OCI-LY7 (cell line): Measurements from ENCODE around the gene MESD.

Experiments
- CTCF ChIP-seq: fragments of 200-600 bp; sonication (generic); conservative IDR thresholded peaks from 2 replicates; pipeline ENCODE4 v1.5.1; 2014; ENCODE audit warnings: mild to moderate bottlenecking, antibody characterized with exemption, low read length, moderate library complexity, mixed read lengths
- EZH2phosphoT487 ChIP-seq: fragments of 200-600 bp; sonication (generic); IDR thresholded peaks from 2 replicates; pipeline ENCODE4 v1.6.1; 2018; ENCODE audit warnings: low read depth, borderline replicate concordance, mild to moderate bottlenecking, mixed run types, antibody characterized with exemption, low read length, moderate library complexity, mixed read lengths

- TF ChIP-seq CTCF (no peak), EZH2phosphoT487 (no peak)
Measured at GRCh38 chr15:80936288-80937078, 53.1 kb downstream of the MESD start.
